NCI-H82 treated with DMSO at 0.1 percent for 48 hours (cell line): ENCODE data around the gene CEP126.
"Not testable (repeated sequence)": the region's sequence is repeated elsewhere in the genome, so short reads cannot be mapped to it uniquely, and the experiment has no call there.

Experiments used
- DNase-seq: peaks from one replicate; lab custom pipeline; 2025; ENCODE audit not compliant: unreplicated experiment; lab: John Stamatoyannopoulos, UW

CEP126 gene

GRCh38 chr11:101931692-101932091 is 16.9 kb downstream of the CEP126 start:
- DNase-seq, result no peak

DNA sequence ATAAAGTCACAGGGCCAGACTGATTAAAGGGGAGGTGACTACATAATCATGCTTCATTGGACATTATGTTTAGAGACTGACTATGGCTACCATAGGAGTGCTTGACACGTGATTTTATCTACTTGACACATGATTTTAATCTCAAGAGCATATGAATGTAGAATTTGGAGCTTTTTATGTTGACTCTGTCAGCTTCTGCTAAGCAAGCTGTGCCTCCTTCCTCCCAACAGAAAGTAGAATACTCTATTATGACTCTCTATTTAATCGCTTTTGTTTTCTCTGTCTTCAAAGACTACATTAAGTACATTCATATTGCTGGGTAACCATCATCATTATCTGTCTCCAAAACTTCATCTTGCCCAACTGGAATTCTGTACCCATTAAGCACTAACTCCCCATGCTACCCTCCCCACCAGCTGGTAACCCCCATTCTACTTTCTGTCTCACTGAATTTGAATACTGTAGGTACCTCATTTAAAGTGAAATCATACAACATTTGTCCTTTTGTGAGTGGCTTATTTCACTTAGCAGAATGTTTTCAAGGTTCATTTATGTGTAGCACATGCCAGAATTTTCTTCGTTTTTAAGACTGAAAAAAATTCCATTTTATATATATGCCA is 26.2 kb downstream of the CEP126 start:
- no peak for DNase-seq

DNA sequence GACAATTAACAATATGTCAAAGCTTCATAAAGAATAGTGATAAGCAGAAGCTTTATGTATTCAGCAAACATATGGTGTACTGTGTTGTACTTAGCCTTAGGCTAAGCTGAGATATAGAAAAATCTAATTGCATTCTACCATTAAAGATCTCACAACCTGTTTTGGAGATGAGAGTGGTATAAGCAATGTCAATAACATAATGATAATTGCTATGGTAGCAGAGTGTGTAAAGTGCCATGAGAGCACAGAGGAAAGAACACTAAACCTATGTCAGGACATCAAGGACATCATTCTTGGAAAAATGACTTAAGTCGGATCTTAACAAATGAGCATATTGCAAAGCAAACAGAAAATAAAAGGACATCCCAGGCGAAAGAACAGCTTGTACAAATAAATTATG is 30.1 kb downstream of the CEP126 start:
- DNase-seq, result no peak

DNA sequence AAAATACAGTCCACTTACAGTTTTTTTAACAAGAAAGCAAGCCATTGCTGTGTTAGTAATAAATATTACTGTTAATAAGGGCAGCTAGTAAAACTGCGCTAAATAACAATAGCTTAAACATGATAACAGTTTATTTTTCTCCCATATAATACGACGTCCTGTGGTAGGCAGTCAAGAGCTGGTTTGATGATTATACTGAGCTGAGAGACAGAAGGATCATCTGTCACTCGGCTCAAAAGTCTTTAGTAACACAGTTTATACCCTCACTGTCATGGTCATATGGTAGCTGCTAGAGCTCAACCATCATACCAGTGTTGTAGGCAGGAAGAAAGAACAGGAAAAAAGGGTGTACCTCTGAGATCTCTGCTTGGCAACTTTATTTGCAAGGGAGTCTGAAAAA is 30.6 kb downstream of the CEP126 start:
- no peak for DNase-seq

DNA sequence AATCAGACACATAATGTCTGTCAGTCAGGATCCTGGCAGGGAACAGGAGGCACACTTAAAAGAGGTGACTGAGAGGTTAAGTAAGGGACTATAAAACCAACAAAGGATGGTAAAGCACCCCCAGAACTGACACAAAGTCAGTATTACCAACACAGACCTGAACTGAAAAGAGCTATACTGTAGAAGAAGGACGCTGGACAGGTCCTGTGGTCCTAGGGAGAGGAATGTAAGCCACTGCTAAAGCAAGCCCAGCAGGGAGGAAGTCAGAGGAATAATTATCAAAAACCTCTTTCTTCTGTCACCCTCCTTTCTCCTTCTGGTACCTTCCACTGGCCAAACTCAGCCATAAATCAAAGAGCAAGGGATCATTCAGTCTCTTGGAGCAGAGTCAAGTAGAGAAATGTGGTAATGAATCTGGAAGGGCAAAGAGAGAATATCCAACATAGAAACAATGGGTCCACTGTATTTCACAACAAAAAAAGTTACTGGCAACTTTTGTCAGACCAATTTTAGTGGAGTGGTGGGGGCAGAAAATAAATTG is 34.9 kb downstream of the CEP126 start:
- no peak for DNase-seq

- DNase-seq, result no peak
These were observed 40.5 kb downstream of the CEP126 start for GRCh38 chr11:101955278-101955677.

GRCh38 chr11:101955701-101956100 is 40.9 kb downstream of the CEP126 start:
- no peak for DNase-seq

GRCh38 chr11:101960231-101960630 is 45.4 kb downstream of the CEP126 start:
- no peak for DNase-seq

DNA sequence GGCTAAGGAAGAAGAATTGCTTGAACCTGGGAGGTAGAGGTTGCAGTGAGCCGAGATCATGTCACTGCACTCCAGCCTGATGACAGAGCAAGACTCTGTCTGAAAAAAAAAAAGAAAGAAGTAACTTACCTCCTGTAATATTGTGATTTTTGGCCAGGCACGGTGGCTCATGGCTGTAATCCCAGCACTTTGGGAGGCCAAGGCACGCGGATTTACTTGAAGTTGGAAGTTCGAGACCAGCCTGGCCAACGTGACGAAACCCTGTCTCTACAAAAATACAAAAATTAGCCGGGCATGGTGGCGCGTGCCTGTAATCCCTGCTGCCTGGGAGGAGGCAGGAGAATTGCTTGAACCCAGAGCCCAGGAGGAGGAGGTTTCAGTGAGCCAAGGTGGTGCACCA is 49.4 kb downstream of the CEP126 start:
- not testable (repeated sequence) for DNase-seq

- DNase-seq, result no peak
These were observed 59.4 kb downstream of the CEP126 start for GRCh38 chr11:101974255-101974654.

DNA sequence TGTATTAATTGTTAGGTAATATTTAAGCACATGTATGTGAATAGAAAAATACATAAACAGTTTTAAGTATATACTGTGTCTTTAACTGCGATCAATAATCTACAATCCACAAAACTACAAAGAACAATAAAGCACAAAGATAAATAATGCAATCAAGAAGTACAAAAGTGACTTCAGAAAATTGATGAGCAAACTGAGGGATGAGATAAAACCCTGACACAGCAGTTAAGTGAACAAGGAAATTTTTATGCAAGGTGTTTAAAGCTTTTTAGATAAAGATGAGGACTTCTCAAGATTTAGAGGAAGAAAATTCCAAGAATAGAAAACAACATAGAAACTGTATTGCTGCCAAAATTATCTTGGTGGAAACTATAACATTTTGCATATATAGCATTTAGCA is 60.0 kb downstream of the CEP126 start:
- DNase-seq, result no peak

- DNase-seq, result no peak
These were observed 60.9 kb downstream of the CEP126 start for GRCh38 chr11:101975734-101976133.

DNA sequence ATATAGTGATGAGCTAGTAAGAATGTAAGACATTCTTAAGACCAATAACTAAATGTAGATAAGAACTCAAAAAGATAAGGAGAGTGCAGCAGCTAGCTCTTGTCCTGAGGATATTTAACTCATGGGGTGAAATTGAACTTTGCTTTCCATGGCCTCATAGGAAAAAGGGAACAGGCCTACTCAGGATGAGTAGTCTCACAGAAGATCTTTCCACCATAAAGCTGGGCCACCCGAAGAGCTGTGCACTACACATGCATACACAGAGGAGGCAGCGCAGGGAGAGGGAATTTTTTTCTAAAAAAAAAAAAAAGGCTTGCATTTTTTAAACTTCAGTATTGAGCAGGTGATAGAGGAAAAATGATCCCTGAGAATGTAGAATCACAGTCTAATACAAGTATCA is 72.6 kb downstream of the CEP126 start:
- no peak for DNase-seq

- no peak for DNase-seq
These were observed 78.4 kb downstream of the CEP126 start for GRCh38 chr11:101993172-101993571.

DNA sequence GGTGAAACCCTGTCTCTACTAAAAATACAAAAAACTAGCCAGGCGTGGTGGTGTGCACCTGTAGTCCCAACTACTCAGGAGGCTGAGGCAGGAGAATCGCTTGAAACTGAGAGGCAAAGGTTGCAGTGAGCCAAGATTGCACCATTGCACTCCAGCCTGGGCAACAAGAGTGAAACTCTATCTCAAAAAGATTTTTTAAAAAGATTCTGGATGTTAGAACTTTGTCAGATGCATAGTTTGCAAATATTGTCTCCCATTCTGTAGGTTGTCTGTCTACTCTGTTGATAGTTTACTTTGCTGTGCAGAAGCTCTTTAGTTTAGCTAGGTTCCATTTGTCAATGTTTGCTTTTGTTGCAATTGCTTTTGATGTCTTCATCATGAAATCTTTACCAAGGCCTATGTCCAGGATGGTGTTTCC is 79.3 kb downstream of the CEP126 start:
- DNase-seq, result not testable (repeated sequence)

DNA sequence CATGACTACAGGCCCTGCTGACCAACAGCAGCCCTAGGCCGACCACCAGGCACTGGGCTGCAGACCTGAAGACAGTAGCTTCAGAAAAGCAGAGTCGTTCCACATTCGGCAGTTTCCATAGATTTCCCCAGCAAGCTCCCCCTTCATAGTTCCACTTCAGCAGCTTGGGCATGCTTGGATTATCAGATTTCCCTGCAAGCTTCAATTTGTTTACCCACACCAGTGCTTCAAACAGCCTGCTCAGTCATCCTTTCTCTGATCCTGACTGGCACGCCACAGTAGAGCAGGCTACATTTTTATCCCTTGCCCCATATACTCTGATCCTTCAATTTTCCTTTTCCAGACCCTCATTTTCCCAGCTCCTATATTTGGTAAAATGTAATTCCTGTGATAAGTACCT is 81.3 kb downstream of the CEP126 start:
- DNase-seq, result no peak

DNA sequence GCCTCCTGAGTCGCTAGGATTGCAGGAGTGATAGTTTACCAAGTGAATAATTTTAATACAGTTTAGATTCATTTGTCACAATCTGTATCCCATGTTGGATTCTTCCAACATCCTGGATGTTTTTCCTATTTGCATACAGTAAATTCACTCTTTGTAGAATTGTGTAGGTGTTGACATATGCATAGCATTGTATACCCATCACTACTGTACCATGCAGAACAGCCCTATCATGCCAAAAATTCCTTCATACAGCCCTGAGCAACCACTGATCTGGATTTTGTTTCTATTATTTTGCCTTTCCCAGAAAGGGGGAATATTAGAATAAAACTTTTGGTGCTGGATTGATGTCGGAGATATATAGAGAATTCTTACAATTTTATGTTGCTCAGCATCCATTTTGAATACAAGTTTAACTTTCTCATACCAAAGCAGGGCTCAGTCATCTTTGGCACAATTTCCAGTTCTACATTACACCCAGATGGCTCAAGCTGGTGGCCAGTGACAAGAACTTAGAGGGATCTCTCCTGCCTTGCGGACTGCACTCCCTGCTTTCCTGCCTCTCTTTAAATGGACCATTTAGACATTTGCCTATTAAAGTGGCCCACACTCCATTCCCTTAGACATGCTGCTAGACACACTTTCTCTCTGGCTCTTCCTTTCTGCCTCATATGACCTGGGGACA is 87.0 kb downstream of the CEP126 start:
- no peak for DNase-seq

DNA sequence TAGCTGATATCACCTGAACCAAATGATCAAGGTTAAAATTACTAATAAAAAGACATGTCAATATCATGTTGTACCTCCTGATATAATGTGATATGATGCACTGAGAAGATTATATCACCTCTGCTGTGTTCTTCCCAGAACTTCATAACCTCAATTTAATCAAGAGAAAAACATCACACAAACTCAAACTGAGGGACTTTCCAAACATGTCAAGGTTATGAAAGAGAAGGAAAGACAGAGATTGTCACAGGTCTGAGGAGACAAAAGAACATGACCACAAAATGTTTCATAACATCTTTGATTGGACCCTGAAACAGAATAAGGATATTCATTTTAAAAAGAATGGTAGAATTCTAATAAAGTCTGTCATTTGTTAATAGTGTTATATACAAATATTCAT is 89.4 kb downstream of the CEP126 start:
- DNase-seq, result no peak

DNA sequence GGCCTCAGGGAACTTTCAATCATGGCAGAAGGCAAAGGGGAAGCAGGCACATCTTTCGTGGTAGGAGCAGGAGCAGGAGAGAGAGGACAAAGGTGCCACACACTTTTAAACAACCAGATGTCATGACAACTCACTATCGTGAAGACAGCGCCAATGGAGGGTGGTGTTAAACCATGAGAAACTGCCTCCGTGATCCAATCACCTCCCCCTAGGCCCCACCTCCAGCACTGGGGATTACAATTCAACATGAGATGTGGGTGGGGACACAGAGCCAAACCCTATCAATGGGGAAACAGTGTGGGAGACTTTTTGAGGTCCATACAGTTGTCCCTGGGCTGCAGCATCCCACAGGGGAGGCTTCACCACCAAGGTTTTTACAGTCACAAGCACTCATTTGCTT is 90.5 kb downstream of the CEP126 start:
- DNase-seq, result no peak

DNA sequence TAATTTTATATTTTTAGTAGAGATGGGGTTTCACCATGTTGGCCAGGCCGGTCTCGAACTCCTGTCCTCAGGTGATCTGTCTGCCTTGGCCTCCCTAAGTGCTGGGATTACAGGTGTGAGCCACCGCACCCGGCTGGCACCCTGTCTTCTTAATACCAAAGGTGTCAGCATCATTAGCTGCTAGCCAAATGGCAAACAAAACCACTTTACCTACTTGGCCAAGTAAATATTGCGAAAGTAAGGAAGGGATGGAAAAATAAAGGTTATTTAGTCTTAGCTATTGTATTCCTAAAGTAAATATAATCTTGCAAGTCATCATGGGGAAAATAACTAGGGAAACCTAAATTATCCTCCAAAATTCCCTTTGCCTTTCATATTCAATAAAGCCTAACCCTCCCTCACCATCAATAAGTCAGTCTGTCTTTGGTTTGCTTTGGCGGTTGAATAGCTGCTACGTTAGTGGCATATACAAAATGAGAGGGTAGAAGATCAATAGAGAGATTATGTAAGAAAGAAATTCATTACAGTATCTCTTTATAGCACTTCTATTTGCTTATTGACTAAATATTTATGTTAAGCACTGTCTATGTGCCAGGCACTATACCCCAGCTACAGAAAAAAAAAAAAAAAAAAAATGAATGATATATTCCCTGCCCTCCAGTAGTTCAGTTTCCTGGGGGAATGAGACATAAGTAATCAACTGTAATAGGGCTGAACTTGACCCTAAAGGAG is 92.2 kb downstream of the CEP126 start:
- no peak for DNase-seq

DNA sequence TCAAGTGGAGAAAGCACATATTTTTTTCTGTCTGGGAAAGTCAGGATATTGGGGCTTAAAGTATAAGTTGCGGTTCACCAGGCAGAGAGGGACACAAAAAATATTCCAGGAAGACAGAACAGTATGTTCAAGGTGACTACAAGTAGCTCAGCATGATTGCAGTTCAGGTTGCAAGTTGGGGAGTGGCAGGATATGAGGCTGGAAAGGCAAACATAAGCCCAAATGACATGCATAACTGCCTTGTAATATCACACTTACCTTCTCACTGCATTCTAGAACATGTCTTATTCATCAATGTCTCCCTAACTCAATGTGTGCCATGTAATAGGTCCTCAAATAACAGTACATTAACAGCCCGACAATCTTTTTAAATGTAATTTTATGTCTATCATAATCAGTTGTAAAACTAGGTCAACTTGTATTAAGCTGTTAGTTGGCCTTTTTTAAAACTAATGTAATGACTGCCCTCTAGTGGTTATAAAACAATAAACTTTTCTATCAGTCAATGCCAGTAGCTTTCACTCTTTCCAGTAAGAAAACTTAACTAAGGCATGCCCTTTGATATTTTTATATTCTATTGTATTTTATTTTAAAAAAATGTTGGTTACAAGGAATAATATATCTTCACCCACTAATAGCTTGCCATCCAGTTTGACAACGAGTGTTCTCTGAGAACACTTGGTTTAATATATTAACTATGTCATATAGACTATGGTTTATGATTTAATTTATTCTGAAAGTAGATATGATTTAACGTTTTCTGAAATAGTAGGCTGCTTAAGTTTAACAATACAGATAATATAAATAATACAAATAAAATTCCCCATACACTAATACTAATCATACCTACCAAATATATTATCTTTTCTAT is 93.0 kb downstream of the CEP126 start:
- DNase-seq, result peak; percentile 11
